ENCODE data around the gene DRC1.
A peak's percentile ranks its signal among the peaks of the same experiment; 100 is the strongest.
"Not testable (repeated sequence)": the region's sequence is repeated elsewhere in the genome, so short reads cannot be mapped to it uniquely, and the experiment has no call there.

Gene DRC1

GRCh38 chr2:26401739-26402541 lies at the start of gene DRC1:
Gene DRC1, plus strand, starts transcription at chr2:26401920. Its CDS starts 70 bp downstream, at chr2:26401990.
- no peak for DNase-seq

- peak; percentile 22 for DNase-seq
These were observed 48.8 kb upstream of the DRC1 start for GRCh38 chr2:26352892-26353291.

- DNase-seq = not testable (repeated sequence)
These were observed 47.3 kb upstream of the DRC1 start for GRCh38 chr2:26354469-26354868.

GRCh38 chr2:26355038-26355995 lies 46.4 kb upstream of the DRC1 start:
- no peak for DNase-seq

- DNase-seq = no peak
These were observed 45.6 kb upstream of the DRC1 start for GRCh38 chr2:26356111-26356510.

- DNase-seq = no peak
These were observed 44.9 kb upstream of the DRC1 start for GRCh38 chr2:26356771-26357170.

- DNase-seq = no peak
These were observed 41.7 kb upstream of the DRC1 start for GRCh38 chr2:26359886-26360473.

DNA sequence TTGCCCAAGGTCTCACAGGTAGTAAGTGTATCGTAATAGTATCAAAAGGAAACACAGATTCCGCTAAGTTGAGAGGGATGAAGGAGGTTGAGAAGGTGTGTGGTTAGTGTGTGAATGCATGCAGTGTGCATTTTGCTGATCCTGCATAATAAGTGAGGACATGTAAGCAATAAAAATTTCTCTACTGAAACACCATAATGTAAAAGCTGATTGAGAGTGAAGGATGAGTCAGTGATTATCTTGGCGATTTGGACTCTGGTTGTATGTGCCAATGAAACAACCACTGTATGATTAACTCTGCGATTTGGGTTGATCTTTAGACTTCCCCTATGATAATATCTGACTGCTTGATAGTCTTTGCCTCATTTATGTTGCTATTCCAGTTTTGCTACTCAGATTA lies 38.4 kb upstream of the DRC1 start:
- DNase-seq = no peak

GRCh38 chr2:26363958-26364357 lies 37.8 kb upstream of the DRC1 start:
- no peak for DNase-seq

DNA sequence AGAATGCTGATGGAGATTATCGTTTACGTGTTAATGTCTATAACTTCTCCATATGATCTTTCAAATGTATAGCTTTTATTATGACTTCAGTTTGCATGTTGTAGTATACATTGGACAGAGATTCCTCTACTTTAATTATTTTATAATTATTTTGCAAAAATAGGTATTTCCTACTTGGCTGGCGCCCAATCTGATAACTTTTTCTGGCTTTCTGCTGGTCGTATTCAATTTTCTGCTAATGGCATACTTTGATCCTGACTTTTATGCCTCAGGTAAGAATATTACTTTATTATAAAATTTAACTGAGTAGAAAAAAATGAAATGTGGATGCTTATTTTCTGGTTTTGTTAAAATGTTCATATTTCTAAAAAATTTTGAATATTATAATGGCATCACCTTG lies 37.1 kb upstream of the DRC1 start:
- DNase-seq = no peak

DNA sequence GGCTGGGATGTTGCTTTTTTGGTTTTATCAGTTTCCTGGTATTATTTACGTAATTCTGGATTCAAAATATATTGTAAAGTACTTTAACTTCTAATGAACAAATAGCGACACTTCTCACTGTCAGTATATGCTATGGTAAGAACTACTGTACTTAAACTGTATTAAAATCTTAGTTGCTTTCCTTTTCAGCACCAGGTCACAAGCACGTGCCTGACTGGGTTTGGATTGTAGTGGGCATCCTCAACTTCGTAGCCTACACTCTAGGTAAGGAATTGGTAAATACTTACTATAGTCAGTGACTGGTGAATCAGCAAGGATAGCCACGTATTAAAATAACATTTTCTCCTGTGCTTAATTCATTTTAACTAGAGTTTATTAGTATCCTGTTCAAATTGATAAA lies 34.8 kb upstream of the DRC1 start:
- DNase-seq = no peak

DNA sequence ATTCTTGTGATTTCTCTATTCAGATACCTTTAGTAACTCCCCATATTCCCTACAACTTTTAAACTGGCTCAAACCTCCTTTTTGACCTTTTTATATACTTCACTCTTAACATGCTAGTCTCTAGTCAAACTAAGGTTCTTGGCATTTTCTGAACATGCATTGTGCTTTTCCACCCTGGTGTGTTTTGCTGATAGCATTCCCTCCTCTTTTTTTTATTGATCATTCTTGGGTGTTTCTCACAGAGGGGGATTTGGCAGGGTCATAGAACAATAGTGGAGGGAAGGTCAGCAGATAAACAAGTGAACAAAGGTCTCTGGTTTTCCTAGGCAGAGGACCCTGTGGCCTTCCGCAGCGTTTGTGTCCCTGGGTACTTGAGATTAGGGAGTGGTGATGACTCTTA lies 32.1 kb upstream of the DRC1 start:
- DNase-seq = not testable (repeated sequence)

DNA sequence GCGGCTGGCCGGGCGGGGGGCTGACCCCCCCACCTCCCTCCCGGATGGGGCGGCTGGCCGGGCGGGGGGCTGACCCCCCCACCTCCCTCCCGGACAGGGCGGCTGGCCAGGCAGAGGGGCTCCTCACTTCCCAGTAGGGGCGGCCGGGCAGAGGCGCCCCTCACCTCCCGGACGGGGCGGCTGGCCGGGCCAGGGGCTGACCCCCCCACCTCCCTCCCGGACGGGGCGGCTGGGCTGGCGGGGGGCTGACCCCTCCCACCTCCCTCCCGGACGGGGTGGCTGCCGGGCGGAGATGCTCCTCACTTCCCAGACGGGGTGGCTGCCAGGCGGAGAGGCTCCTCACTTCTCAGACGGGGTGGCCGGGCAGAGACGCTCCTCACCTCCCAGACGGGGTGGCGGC lies 30.8 kb upstream of the DRC1 start:
- not testable (repeated sequence) for DNase-seq

DNA sequence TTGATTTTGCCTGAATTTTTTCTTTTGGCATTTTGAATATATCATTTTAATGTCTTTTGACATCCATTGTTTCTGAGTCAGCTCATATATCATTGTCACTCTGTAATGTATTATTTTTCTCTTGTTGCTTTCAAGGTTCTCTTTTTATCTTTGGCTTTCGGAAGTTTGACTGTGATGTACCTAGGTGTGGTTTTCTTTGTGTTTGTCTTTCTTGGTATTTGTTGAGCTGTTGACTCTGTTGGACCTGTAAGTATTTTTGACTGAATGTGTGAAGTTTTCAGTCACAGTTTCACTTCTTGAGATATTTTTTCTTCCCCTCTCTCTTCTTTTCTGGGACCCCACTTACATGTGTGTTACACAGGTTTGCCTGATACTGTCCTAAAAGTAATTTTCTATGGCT lies 24.9 kb upstream of the DRC1 start:
- no peak for DNase-seq

- DNase-seq = no peak
These were observed 21.4 kb upstream of the DRC1 start for GRCh38 chr2:26380281-26380680.

- no peak for DNase-seq
These were observed 19.2 kb upstream of the DRC1 start for GRCh38 chr2:26382564-26382963.

DNA sequence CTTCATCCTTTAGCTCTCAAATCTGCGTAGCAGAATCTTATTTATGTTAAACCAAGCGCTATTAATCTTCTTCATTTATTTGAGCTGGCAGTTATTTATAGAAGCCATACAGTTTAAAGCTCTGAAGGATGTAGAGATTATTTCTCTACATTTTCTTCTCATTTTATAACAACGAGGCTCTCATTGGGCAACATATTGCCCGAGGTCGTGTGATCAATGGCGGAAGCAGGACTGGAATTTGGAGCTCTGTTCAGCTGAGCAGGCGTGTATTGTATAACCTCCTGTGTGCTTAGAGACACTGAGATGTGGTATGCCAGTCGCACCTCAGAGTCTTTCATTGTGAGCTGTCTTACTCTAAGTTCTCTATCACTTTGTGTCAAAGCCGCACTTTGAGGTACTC lies 17.5 kb upstream of the DRC1 start:
- DNase-seq = no peak

- no peak for DNase-seq
These were observed 17.1 kb upstream of the DRC1 start for GRCh38 chr2:26384597-26384996.

GRCh38 chr2:26387189-26387588 lies 14.5 kb upstream of the DRC1 start:
- DNase-seq = no peak

DNA sequence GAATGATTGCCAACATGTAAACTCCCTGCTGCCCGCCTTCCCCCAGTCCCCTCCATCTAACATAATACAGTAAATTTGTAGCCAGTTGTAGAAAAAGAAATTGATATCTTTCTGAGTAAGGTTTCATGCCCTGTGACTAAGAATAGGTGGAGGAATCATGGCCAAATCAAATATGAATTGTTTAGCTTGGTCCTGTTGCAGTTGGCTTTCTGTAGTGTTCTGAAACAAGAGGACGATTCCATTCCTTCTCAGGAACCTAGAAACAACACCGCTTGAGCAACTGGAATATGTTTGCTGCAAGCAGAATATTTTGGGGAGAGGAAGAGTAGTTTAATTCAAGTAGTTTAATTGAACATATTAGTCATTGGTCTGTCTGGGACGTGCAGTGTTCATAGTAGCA lies 7.0 kb upstream of the DRC1 start:
- no peak for DNase-seq

DNA sequence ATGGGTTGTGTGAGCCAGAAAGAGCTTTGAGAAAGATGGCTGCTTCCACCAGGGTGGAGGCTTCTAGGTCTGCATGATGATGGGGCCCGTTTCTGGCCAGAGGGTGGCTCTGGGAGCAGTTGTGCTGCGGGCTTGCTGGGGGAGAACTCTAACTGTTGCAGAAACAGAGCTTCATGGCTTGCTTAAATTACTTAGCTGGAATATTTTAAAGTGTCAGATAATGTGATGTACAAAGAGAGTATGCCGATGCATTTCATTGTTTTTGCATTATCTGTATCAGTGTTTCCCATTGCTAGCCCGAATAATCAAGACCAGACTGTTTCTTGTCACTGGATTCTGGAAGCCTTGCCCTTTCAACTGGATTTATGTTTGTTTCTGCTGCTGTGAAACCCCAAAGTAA lies 6.3 kb upstream of the DRC1 start:
- DNase-seq = no peak

- peak; percentile 40 for DNase-seq
These were observed 4.9 kb upstream of the DRC1 start for GRCh38 chr2:26396734-26397298.

- DNase-seq = no peak
These were observed 1.8 kb upstream of the DRC1 start for GRCh38 chr2:26399771-26400376.
